PC-9 (cell line): ENCODE results near the gene ROR2.

Experiments used
- EZH2 ChIP-seq: fragments of 200-600 bp; sonication (generic); IDR thresholded peaks from 2 replicates; pipeline ENCODE4 v1.8.0; 2017; ENCODE audit warnings: antibody characterized with exemption, low read depth
- TF ChIP-seq, protein P1 (sequence below): fragments of 200-600 bp; sonication (generic); conservative IDR thresholded peaks from 2 replicates; pipeline ENCODE4 v1.6.1; 2017; ENCODE audit warnings: mixed run types, antibody characterized with exemption, mild to moderate bottlenecking, moderate library complexity

DNA sequence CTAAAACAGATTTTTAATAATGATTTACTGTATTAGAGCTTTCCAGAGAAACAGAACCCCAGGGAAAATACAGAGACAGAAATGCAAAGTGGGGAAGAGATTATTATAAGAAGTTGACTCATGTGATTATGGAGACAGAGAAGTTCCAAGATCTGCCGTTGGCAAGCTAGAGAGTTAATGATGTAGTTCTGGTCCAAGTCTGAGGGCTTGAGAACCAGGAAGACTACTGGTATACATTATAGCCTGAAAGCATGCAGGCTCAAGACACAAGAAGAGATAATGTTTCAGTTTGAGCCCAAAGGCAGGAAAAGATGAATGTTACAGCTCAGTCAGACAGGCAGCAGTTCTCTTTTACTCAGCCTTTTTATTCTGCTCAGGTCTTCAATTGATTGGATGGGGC, 427.5 kb downstream of the ROR2 start:
- TF ChIP-seq, protein P1, sequence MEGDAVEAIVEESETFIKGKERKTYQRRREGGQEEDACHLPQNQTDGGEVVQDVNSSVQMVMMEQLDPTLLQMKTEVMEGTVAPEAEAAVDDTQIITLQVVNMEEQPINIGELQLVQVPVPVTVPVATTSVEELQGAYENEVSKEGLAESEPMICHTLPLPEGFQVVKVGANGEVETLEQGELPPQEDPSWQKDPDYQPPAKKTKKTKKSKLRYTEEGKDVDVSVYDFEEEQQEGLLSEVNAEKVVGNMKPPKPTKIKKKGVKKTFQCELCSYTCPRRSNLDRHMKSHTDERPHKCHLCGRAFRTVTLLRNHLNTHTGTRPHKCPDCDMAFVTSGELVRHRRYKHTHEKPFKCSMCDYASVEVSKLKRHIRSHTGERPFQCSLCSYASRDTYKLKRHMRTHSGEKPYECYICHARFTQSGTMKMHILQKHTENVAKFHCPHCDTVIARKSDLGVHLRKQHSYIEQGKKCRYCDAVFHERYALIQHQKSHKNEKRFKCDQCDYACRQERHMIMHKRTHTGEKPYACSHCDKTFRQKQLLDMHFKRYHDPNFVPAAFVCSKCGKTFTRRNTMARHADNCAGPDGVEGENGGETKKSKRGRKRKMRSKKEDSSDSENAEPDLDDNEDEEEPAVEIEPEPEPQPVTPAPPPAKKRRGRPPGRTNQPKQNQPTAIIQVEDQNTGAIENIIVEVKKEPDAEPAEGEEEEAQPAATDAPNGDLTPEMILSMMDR, result no peak
- TF ChIP-seq EZH2, result no peak
